MM.1S (cell line): Measurements from ENCODE around the gene CTAGE9.

Experiments
- DNase-seq: peaks from one replicate; pipeline ENCODE4 v3.0.0-alpha.2; 2015
- H2AFZ ChIP-seq: fragments of 300-600 bp; sonication (generic); 2 replicates; pipeline ENCODE4 v1.6.0; 2016; ENCODE audit warnings: antibody characterized with exemption, low read length
- H3F3A ChIP-seq: fragments of 300-600 bp; sonication (generic); 2 replicates; pipeline ENCODE4 v1.6.1; 2016; ENCODE audit warnings: mild to moderate bottlenecking, antibody characterized with exemption, low read length, moderate library complexity, mixed read lengths; ENCODE audit not compliant: insufficient read depth
- H3K27ac ChIP-seq: fragments of 300-600 bp; sonication (generic); 2 replicates; pipeline ENCODE4 v1.5.1; 2016; ENCODE audit warnings: mild to moderate bottlenecking, low read length
- H3K27me3 ChIP-seq: fragments of 300-600 bp; sonication (generic); replicated peaks from 2 replicates; pipeline ENCODE4 v1.6.0; 2016; ENCODE audit warnings: low read length; ENCODE audit not compliant: insufficient read depth
- H3K36me3 ChIP-seq: fragments of 300-600 bp; sonication (generic); replicated peaks from 2 replicates; pipeline ENCODE4 v1.6.1; 2016; ENCODE audit warnings: mild to moderate bottlenecking, low read length, mixed read lengths; ENCODE audit not compliant: insufficient read depth
- H3K4me1 ChIP-seq: fragments of 300-600 bp; sonication (generic); 2 replicates; pipeline ENCODE4 v1.6.1; 2016; ENCODE audit warnings: low read length, mixed read lengths
- H3K4me2 ChIP-seq: fragments of 300-600 bp; sonication (generic); 2 replicates; pipeline ENCODE4 v1.6.0; 2016; ENCODE audit warnings: low read depth, low read length
- H3K4me3 ChIP-seq: fragments of 300-600 bp; sonication (generic); 2 replicates; pipeline ENCODE4 v1.5.1; 2016; ENCODE audit warnings: low read length, mixed read lengths
- H3K79me2 ChIP-seq: fragments of 300-600 bp; sonication (generic); 2 replicates; pipeline ENCODE4 v1.6.1; 2016; ENCODE audit warnings: mixed run types, low read length, mixed read lengths
- H3K9ac ChIP-seq: fragments of 300-600 bp; sonication (generic); 2 replicates; pipeline ENCODE4 v1.6.1; 2016; ENCODE audit warnings: low read length, mixed read lengths
- H3K9me2 ChIP-seq: fragments of 300-600 bp; sonication (generic); replicated peaks from 2 replicates; pipeline ENCODE4 v1.6.1; 2016; ENCODE audit warnings: mild to moderate bottlenecking, low read length, mixed read lengths; ENCODE audit not compliant: insufficient read depth
- H3K9me3 ChIP-seq: fragments of 300-600 bp; sonication (generic); replicated peaks from 2 replicates; pipeline ENCODE4 v1.6.1; 2016; ENCODE audit warnings: mild to moderate bottlenecking, low read length, mixed read lengths; ENCODE audit not compliant: insufficient read depth
- H4K20me1 ChIP-seq: fragments of 300-600 bp; sonication (generic); 2 replicates; pipeline ENCODE4 v1.6.1; 2016; ENCODE audit warnings: mild to moderate bottlenecking, low read length, moderate library complexity, mixed read lengths; ENCODE audit not compliant: insufficient read depth
- EZH2 ChIP-seq: fragments of 300-600 bp; sonication (generic); optimal IDR thresholded peaks from 2 replicates; pipeline ENCODE3; 2017; ENCODE audit warnings: low read depth, mild to moderate bottlenecking, antibody characterized with exemption, low read length, mixed read lengths
- EZH2phosphoT487 ChIP-seq: fragments of 300-600 bp; sonication (generic); IDR thresholded peaks from 2 replicates; pipeline ENCODE4 v1.6.1; 2018; ENCODE audit warnings: antibody characterized with exemption, low read length
- TF ChIP-seq, protein P1 (sequence below): fragments of 300-600 bp; sonication (generic); IDR thresholded peaks from 2 replicates; pipeline ENCODE4 v1.5.1; 2016; ENCODE audit warnings: antibody characterized with exemption, low read length, mixed read lengths

Gene CTAGE9

DNA sequence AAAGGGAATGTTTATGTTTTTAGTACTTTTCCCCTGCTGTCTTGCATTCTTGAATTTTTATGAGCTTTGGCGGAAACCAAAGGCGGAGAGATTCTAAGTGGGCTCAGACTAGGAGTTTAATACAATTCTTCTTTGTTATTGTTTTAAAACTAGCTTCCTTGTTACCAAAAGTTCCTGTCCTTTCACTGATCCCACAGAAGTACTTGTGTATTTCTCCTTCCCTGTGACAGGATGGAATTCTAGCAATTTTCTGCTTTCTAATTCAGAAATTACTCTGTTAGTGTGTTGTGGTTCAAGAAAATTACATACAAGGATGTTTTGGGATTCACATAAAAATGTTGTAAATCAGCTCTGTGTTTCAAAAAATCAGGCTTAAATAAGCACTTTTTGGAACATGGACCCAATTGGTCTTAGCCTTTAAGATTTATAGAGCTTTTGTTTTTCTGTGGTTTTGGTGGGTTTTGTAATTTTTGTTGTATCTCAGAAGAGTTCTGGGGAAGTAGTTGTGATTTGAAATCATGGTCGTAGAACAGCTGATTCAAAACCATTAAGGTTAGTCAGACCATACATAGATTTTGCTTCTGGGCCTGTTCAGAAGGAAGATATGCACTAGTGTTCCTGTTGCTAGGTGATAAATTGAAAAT, 17.6 kb upstream of the CTAGE9 start:
- Histone ChIP-seq H4K20me1 (no peaks in the 10 kb centered on the region), H3K9me2 (no peaks in the 10 kb centered on the region), H2AFZ (no peak overlapping the region), H3K27ac (no peak overlapping the region), H3K4me1 (no peaks in the 10 kb centered on the region), H3K4me2 (no peak overlapping the region), H3K36me3 (no peaks in the 10 kb centered on the region), H3F3A (no peaks in the 10 kb centered on the region), H3K9ac (no peak overlapping the region), H3K9me3 (no peaks in the 10 kb centered on the region), H3K79me2 (no peaks in the 10 kb centered on the region), H3K27me3 (no peaks in the 10 kb centered on the region), H3K4me3 (no peak overlapping the region)
- TF ChIP-seq EZH2phosphoT487 (no peak), EZH2 (no peak)
- TF ChIP-seq, protein P1, sequence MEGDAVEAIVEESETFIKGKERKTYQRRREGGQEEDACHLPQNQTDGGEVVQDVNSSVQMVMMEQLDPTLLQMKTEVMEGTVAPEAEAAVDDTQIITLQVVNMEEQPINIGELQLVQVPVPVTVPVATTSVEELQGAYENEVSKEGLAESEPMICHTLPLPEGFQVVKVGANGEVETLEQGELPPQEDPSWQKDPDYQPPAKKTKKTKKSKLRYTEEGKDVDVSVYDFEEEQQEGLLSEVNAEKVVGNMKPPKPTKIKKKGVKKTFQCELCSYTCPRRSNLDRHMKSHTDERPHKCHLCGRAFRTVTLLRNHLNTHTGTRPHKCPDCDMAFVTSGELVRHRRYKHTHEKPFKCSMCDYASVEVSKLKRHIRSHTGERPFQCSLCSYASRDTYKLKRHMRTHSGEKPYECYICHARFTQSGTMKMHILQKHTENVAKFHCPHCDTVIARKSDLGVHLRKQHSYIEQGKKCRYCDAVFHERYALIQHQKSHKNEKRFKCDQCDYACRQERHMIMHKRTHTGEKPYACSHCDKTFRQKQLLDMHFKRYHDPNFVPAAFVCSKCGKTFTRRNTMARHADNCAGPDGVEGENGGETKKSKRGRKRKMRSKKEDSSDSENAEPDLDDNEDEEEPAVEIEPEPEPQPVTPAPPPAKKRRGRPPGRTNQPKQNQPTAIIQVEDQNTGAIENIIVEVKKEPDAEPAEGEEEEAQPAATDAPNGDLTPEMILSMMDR = no peak
- no peak for DNase-seq

- Histone ChIP-seq H3K9ac (no peak overlapping the region), H4K20me1 (no peaks in the 10 kb centered on the region), H3K4me1 (no peaks in the 10 kb centered on the region), H3K4me3 (no peak overlapping the region), H3K4me2 (no peak overlapping the region), H2AFZ (no peak overlapping the region), H3K27me3 (no peaks in the 10 kb centered on the region), H3F3A (no peaks in the 10 kb centered on the region), H3K79me2 (no peaks in the 10 kb centered on the region), H3K9me3 (no peaks in the 10 kb centered on the region), H3K9me2 (no peaks in the 10 kb centered on the region), H3K27ac (no peak overlapping the region), H3K36me3 (no peaks in the 10 kb centered on the region)
- TF ChIP-seq EZH2phosphoT487 = no peak
- TF ChIP-seq EZH2 = no peak
- TF ChIP-seq, protein P1 = no peak
- DNase-seq = no peak
These were observed 17.1 kb upstream of the CTAGE9 start for GRCh38 chr6:131727868-131728267.

GRCh38 chr6:131727467-131727866, 16.6 kb upstream of the CTAGE9 start:
- H3K4me2 ChIP-seq = no peak overlapping the region
- no peaks in the 10 kb centered on the region for H3K9me2 ChIP-seq
- H3K36me3 ChIP-seq = no peaks in the 10 kb centered on the region
- no peak overlapping the region for H3K9ac ChIP-seq
- no peaks in the 10 kb centered on the region for H3K4me1 ChIP-seq
- TF ChIP-seq EZH2phosphoT487 (no peak), EZH2 (no peak)
- TF ChIP-seq, protein P1 = no peak
- DNase-seq = no peak
- no peak overlapping the region for H3K27ac ChIP-seq
- H3F3A ChIP-seq = no peaks in the 10 kb centered on the region
- no peak overlapping the region for H2AFZ ChIP-seq
- H3K9me3 ChIP-seq = no peaks in the 10 kb centered on the region
- H3K27me3 ChIP-seq = no peaks in the 10 kb centered on the region
- H4K20me1 ChIP-seq = no peaks in the 10 kb centered on the region
- H3K4me3 ChIP-seq = no peak overlapping the region
- no peaks in the 10 kb centered on the region for H3K79me2 ChIP-seq
